HepG2 (cell line): Measurements from ENCODE around the gene PYGO2. TPM values are rescaled to one million over a fixed set of nuclear protein-coding genes. Genes with fewer than 3 reads are reported as not detected.
A peak's percentile ranks its signal among the peaks of the same experiment; 100 is the strongest.

Source experiments
- AGO1 ChIP-seq: fragments of 200-400 bp; formaldehyde crosslinking; IDR thresholded peaks from 2 replicates; pipeline ENCODE4 v1.6.1; 2017; ENCODE audit warnings: mild to moderate bottlenecking, low read depth, low read length, moderate library complexity; ENCODE audit not compliant: poor library complexity, severe bottlenecking
- AKAP8 ChIP-seq: sonication (generic); formaldehyde crosslinking; IDR thresholded peaks from 2 replicates; pipeline ENCODE4 v1.5.1; 2020; ENCODE audit warnings: mild to moderate bottlenecking, missing genetic modification reagents
- CBX2 ChIP-seq, 2 experiments: fragments of 200-600 bp in 1 of 2; sonication (generic); formaldehyde crosslinking in 1 of 2; IDR thresholded peaks; 2 replicates each; pipeline versions ENCODE4 v1.7.0 to v1.8.1; 2018 to 2022; ENCODE audit warnings: low read depth in 2 of 2, low read length in 1 of 2, mild to moderate bottlenecking in 1 of 2, missing genetic modification reagents in 1 of 2
- EP300 ChIP-seq, 3 experiments: sonication (generic) in 1 of 3; formaldehyde crosslinking in 1 of 3; IDR thresholded peaks; 2 replicates each; pipeline versions ENCODE4 v1.5.1 to v1.6.1; 2011 to 2020; ENCODE audit warnings: low read depth in 2 of 3, low read length in 2 of 3, borderline replicate concordance in 1 of 3, improper control_type of control experiment in 1 of 3, mild to moderate bottlenecking in 1 of 3, missing genetic modification reagents in 1 of 3, moderate library complexity in 1 of 3
- FLYWCH1 ChIP-seq: sonication (generic); formaldehyde crosslinking; IDR thresholded peaks from 2 replicates; pipeline ENCODE4 v1.8.1; 2023; ENCODE audit warnings: mild to moderate bottlenecking, missing genetic modification reagents
- FOSL1 ChIP-seq: sonication (generic); formaldehyde crosslinking; IDR thresholded peaks from 2 replicates; pipeline ENCODE4 v1.9.0; 2021; ENCODE audit warnings: missing genetic modification reagents, borderline replicate concordance
- FOXO1 ChIP-seq: sonication (generic); formaldehyde crosslinking; IDR thresholded peaks from 2 replicates; pipeline ENCODE4 v1.4.0; 2020; ENCODE audit warnings: missing genetic modification reagents
- HDAC2 ChIP-seq: sonication (generic); formaldehyde crosslinking; IDR thresholded peaks from 2 replicates; pipeline ENCODE4 v1.4.0; 2020; ENCODE audit warnings: missing genetic modification reagents
- HNF4A ChIP-seq: sonication (generic); formaldehyde crosslinking; IDR thresholded peaks from 2 replicates; pipeline ENCODE4 v1.4.0; 2020; ENCODE audit warnings: missing genetic modification reagents
- MTERF4 ChIP-seq: sonication (generic); formaldehyde crosslinking; IDR thresholded peaks from 2 replicates; pipeline ENCODE4 v1.8.0; 2023; ENCODE audit warnings: mild to moderate bottlenecking, missing genetic modification reagents
- NR3C1 ChIP-seq: sonication (generic); formaldehyde crosslinking; IDR thresholded peaks from 2 replicates; pipeline ENCODE4 v1.4.0; 2020; ENCODE audit warnings: missing genetic modification reagents
- ONECUT2 ChIP-seq: sonication (generic); formaldehyde crosslinking; IDR thresholded peaks from 2 replicates; pipeline ENCODE4 v1.4.0; 2020; ENCODE audit warnings: missing genetic modification reagents
- PAX8 ChIP-seq: sonication (generic); formaldehyde crosslinking; IDR thresholded peaks from 2 replicates; pipeline ENCODE4 v1.8.0; 2022; ENCODE audit warnings: mild to moderate bottlenecking, missing genetic modification reagents, borderline replicate concordance
- SIX1 ChIP-seq: sonication (generic); formaldehyde crosslinking; IDR thresholded peaks from 2 replicates; pipeline ENCODE4 v1.4.0; 2020; ENCODE audit warnings: missing genetic modification reagents, borderline replicate concordance
- SNRNP70 ChIP-seq: fragments of 200-400 bp; formaldehyde crosslinking; IDR thresholded peaks from 2 replicates; pipeline ENCODE4 v1.6.1; 2017; ENCODE audit warnings: mild to moderate bottlenecking, low read depth, low read length, moderate library complexity
- SRSF4 ChIP-seq: fragments of 200-400 bp; formaldehyde crosslinking; IDR thresholded peaks from one replicate; pipeline ENCODE4 v1.6.1; 2018; ENCODE audit warnings: mild to moderate bottlenecking, low read depth, low read length, moderate library complexity; ENCODE audit not compliant: poor library complexity, severe bottlenecking
- TAF15 ChIP-seq: fragments of 200-400 bp; formaldehyde crosslinking; IDR thresholded peaks from one replicate; pipeline ENCODE4 v1.6.1; 2018; ENCODE audit warnings: mild to moderate bottlenecking, low read depth, low read length; ENCODE audit not compliant: poor library complexity, severe bottlenecking
- TFDP1 ChIP-seq: IDR thresholded peaks from 2 replicates; pipeline ENCODE4 v1.6.1; 2016; ENCODE audit warnings: missing compliant biosample characterization, missing genetic modification reagents, borderline replicate concordance
- XBP1 ChIP-seq: sonication (generic); formaldehyde crosslinking; IDR thresholded peaks from 2 replicates; pipeline ENCODE4 v1.5.0; 2020; ENCODE audit warnings: missing genetic modification reagents
- ZBTB44 ChIP-seq: sonication (generic); formaldehyde crosslinking; IDR thresholded peaks from 2 replicates; pipeline ENCODE4 v1.4.0; 2020; ENCODE audit warnings: missing genetic modification reagents
- ZC3H4 ChIP-seq: sonication (generic); formaldehyde crosslinking; IDR thresholded peaks from 2 replicates; pipeline ENCODE4 v1.4.0; 2020; ENCODE audit warnings: missing genetic modification reagents, borderline replicate concordance
- ZFYVE20 ChIP-seq: sonication (generic); formaldehyde crosslinking; IDR thresholded peaks from 2 replicates; pipeline ENCODE4 v1.8.0; 2023; ENCODE audit warnings: low read depth, mild to moderate bottlenecking, moderate library complexity, missing genetic modification reagents, borderline replicate concordance
- ZIK1 ChIP-seq: sonication (generic); formaldehyde crosslinking; IDR thresholded peaks from 2 replicates; pipeline ENCODE4 v1.5.0; 2020; ENCODE audit warnings: mild to moderate bottlenecking, low read depth, missing genetic modification reagents, borderline replicate concordance
- ZNF557 ChIP-seq: sonication (generic); formaldehyde crosslinking; IDR thresholded peaks from 2 replicates; pipeline ENCODE4 v1.4.0; 2020; ENCODE audit warnings: missing genetic modification reagents
- ZNF7 ChIP-seq: IDR thresholded peaks from 2 replicates; pipeline ENCODE4 v1.6.1; 2016; ENCODE audit warnings: missing biosample characterization, missing genetic modification reagents
- polyA plus RNA-seq, 8 experiments: library from polyadenylated mRNA; depleted of rRNA in 3 of 8; stranded (reverse) in 7 of 8; unstranded in 1 of 8; fragments of >200 nt; fragmentation: Illumina TruSeq in 4 of 8; extraction: Trizol in 4 of 8; gene quantifications; 2 replicates each; pipeline versions ENCODE4 v1.2.1 to v1.2.3, GENCODE V29; 2011 to 2016; ENCODE audit warnings: low read depth in 4 of 8, missing spikeins in 1 of 8, mixed read lengths in 1 of 8; ENCODE audit not compliant: insufficient read depth in 1 of 8
- total RNA-seq, 5 experiments: library from RNA; depleted of rRNA; stranded (reverse); fragments of >200 nt; fragmentation: Illumina TruSeq; extraction: Trizol; gene quantifications; 2 replicates each; pipeline ENCODE4 v1.2.3, GENCODE V29; 2016; ENCODE audit warnings: low read depth in 1 of 5

Gene PYGO2
- total and polyA plus RNA-seq, 2 of the 13 experiments (the other 11 are each of a cell fraction or from before 2014, with no cell fraction given), result 20.3 to 21.8 TPM

GRCh38 chr1:154936555-154937084, 25.0 kb downstream of the PYGO2 start, which contains the start of gene PMVK (continued):
- TF ChIP-seq AGO1 (no peak), FOSL1 (CRISPR knock-in tag) (no peak), ZNF7 (CRISPR knock-in tag) (0 out of 2 replicates have a peak, but pooled peaks have one; percentile 27), ZBTB44 (CRISPR knock-in tag) (peak; percentile 88; the same call in 1 of the 2 replicates), FLYWCH1 (CRISPR knock-in tag) (peak; percentile 99), ONECUT2 (CRISPR knock-in tag) (no peak), ZNF557 (peak; percentile 97), MTERF4 (peak; percentile 100), FOXO1 (peak; percentile 87), TFDP1 (CRISPR knock-in tag) (peak; percentile 100), XBP1 (no peak), ZFYVE20 (CRISPR knock-in tag) (0 out of 2 replicates have a peak, but pooled peaks have one; percentile 93), EP300 (IDR thresholded peaks at IDR 0.05; ENCODE audit: low read depth in 2 of 2, low read length in 2 of 2) (no peak), EP300 (CRISPR knock-in tag; IDR thresholded peaks at IDR 0.05; ENCODE audit: borderline replicate concordance) (peak; percentile 60; the same call in 1 of the 2 replicates), ZC3H4 (CRISPR knock-in tag) (no peak; the same call in 1 of the 2 replicates), SIX1 (peak; percentile 45; the same call in 1 of the 2 replicates), PAX8 (CRISPR knock-in tag) (peak; percentile 99; the same call in 1 of the 2 replicates), ZIK1 (CRISPR knock-in tag) (peak; percentile 99), TAF15 (no peak), HDAC2 (CRISPR knock-in tag) (peak; percentile 96), SNRNP70 (no peak), AKAP8 (CRISPR knock-in tag) (peak; percentile 92), NR3C1 (CRISPR knock-in tag) (no peak), HNF4A (CRISPR knock-in tag) (peak; percentile 68), CBX2 (IDR thresholded peaks at IDR 0.05; ENCODE audit: low read depth, low read length) (no peak), CBX2 (CRISPR knock-in tag; IDR thresholded peaks at IDR 0.05; ENCODE audit: low read depth) (no peak), SRSF4 (no peak)
